Colonic mucosa (tissue), 4 donors: ENCODE results near the gene ILDR1. TPM values are rescaled to one million over a fixed set of nuclear protein-coding genes. Genes with fewer than 3 reads are reported as not detected.

ENCODE experiments used
- DNase-seq: peaks from one replicate; pipeline ENCODE4 v3.0.0-alpha.2; 2020
- H3K27ac ChIP-seq: fragments of 200-600 bp; one replicate; pipeline ENCODE4 v1.8.0; 2021
- H3K27me3 ChIP-seq: fragments of 200-600 bp; one replicate; pipeline ENCODE4 v1.8.0; 2021
- H3K36me3 ChIP-seq: fragments of 200-600 bp; one replicate; pipeline ENCODE4 v1.8.0; 2021
- H3K4me1 ChIP-seq: fragments of 200-600 bp; one replicate; pipeline ENCODE4 v1.8.0; 2021; ENCODE audit warnings: mild to moderate bottlenecking
- H3K4me3 ChIP-seq: fragments of 200-600 bp; one replicate; pipeline ENCODE4 v1.8.0; 2021
- H3K9ac ChIP-seq, 2 donors: one replicate each; pipeline ENCODE4 v1.7.0; 2013; ENCODE audit warnings: control low read depth in 2 of 2, low read depth in 2 of 2, low read length in 2 of 2
- H3K9me3 ChIP-seq: fragments of 200-600 bp; one replicate; pipeline ENCODE4 v1.8.0; 2021
- intact Hi-C: fragments of 100-400 bp; cut with DNase I; formaldehyde crosslinking; loops from one replicate; pipeline ENCODE4 v1.14.1; 2022
- total RNA-seq, 2 donors: library from RNA; stranded (reverse); fragmentation: NEBNext Ultra II Directional in 1 of 2; extraction: Animal tissue kit (Norgen Biotek cat#: 25700) in 1 of 2; gene quantifications; one replicate each; pipeline ENCODE4 v1.2.1, GENCODE V29; 2021
- TF ChIP-seq, protein P1 (sequence below): fragments of 200-600 bp; IDR thresholded peaks from one replicate; pipeline ENCODE4 v1.8.0; 2022; ENCODE audit warnings: antibody characterized with exemption, mild to moderate bottlenecking
- donor health status: healthy.
- donor health status: DM: no; HTN: no; CAD: no.
- donor health status: DM: no; HTN: no; CAD: no.

Gene ILDR1
- total RNA-seq, 2 donors from 2014 or later: 18.4 to 19.7 TPM

DNA sequence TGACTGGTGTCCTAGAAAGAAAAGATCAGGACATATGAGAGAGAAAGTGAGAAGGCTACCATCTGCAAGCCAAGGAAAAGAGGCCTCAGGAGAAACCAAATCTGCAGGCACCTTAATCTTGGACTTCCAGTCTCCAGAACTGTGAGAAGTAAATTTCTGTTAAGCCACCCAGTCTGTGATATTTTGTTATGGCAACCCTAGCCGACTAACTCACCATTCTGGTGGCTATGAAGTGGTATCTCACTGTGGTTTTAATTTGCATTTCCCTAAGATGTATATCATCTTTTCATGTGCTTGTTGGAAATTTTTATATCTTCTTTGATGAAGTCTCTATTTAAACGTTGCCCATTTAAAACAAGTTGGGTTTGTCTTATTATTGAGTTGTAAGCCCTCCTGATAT lies 40.6 kb downstream of the ILDR1 start:
- H3K9me3 ChIP-seq: no peaks in the 10 kb centered on the region
- H3K4me1 ChIP-seq: no peaks in the 10 kb centered on the region
- H3K9ac ChIP-seq: no peak overlapping the region
- H3K4me3 ChIP-seq: no peak overlapping the region
- TF ChIP-seq, protein P1, sequence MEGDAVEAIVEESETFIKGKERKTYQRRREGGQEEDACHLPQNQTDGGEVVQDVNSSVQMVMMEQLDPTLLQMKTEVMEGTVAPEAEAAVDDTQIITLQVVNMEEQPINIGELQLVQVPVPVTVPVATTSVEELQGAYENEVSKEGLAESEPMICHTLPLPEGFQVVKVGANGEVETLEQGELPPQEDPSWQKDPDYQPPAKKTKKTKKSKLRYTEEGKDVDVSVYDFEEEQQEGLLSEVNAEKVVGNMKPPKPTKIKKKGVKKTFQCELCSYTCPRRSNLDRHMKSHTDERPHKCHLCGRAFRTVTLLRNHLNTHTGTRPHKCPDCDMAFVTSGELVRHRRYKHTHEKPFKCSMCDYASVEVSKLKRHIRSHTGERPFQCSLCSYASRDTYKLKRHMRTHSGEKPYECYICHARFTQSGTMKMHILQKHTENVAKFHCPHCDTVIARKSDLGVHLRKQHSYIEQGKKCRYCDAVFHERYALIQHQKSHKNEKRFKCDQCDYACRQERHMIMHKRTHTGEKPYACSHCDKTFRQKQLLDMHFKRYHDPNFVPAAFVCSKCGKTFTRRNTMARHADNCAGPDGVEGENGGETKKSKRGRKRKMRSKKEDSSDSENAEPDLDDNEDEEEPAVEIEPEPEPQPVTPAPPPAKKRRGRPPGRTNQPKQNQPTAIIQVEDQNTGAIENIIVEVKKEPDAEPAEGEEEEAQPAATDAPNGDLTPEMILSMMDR: no peak
- H3K36me3 ChIP-seq: no peaks in the 10 kb centered on the region
- no peak overlapping the region for H3K27ac ChIP-seq
- intact Hi-C loops: no loop called here
- DNase-seq: no peak
- H3K27me3 ChIP-seq: no peaks in the 10 kb centered on the region

DNA sequence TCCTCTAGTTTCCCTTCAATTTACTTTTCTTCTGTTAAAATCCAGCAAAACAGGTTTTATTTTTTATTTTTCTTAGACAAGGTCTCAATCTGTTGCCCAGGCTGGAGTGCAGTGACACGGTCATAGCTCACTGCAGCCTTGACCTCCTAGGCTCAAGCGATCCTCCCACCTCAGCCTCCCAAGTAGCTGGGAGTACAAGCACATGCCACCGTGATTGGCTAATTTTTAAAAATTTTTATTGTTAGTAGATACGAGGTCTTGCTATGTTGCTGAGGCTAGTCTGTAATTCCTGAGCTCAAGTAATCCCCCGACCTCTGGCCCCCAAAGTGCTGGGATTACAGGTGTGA lies 41.6 kb downstream of the ILDR1 start:
- TF ChIP-seq, protein P1: no peak
- peak overlapping the region; percentile 46 for H3K27ac ChIP-seq

DNA sequence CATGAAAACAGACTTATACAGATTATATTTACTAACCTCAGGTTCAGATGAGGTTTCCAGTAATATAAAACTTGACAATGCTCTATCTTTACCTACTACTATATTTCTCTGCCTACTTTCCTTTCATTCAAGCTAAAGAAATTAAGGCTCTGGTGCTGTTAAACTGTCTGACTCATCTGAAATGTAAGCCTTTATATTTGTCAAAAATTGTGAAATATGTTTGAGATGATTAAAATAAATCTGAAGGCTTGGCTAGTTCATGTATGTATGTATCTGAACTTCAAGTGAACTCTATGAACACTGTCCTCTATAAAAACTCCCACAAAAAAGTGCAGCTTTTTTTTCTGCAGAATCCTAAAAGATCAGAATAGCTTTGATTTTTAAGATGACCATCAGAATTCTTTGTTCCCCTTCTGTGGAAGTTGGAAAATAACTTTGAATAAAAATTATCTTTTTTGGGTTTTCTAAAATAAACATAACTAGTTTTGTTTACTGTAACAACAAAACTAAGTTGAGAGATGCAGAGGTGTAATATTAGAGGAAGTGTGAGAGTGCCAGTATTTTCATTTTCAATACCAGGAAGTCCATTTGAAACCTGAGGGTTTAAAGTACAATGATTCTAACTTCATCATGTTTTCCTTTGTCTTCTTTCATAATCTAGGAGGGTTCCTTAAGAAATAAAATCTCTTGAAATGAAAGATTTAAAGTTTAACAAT lies 42.2 kb downstream of the ILDR1 start:
- Histone ChIP-seq H3K4me3 (no peak overlapping the region), H3K27ac (peak overlapping the region; percentile 46), H3K9me3 (no peaks in the 10 kb centered on the region), H3K9ac (no peak overlapping the region), H3K36me3 (no peaks in the 10 kb centered on the region), H3K4me1 (no peaks in the 10 kb centered on the region), H3K27me3 (no peaks in the 10 kb centered on the region)
- TF ChIP-seq, protein P1: no peak
- DNase-seq: no peak
- intact Hi-C loops: no loop called here

More for the DNA sequence above, 41.6 kb downstream of the ILDR1 start:
- intact Hi-C loops: no loop called here
- Histone ChIP-seq H3K9me3 (no peaks in the 10 kb centered on the region), H3K4me1 (no peaks in the 10 kb centered on the region), H3K36me3 (no peaks in the 10 kb centered on the region), H3K27me3 (no peaks in the 10 kb centered on the region), H3K9ac (no peak overlapping the region), H3K4me3 (no peak overlapping the region)
- no peak for DNase-seq

DNA sequence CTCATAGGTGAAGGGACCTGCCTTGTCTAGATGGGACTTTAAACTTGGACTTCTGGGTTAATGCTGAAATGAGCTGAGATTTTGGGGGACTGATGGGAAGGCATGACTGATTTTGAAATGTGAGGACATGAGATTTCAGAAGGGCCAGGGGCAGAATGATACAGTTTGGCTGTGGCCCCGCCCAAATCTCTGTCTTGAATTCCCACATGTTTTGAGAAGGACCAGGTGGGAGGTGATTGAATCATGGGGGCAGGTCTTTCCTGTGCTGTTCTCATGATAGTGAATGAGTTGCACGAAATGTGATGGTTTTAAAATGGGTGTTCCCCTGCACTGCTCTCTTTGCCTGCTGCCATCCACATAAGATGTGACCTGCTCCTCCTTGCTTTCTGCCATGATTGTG lies 42.8 kb downstream of the ILDR1 start:
- H3K4me1 ChIP-seq: no peaks in the 10 kb centered on the region
- H3K9me3 ChIP-seq: no peaks in the 10 kb centered on the region
- H3K36me3 ChIP-seq: no peaks in the 10 kb centered on the region
- H3K27me3 ChIP-seq: no peaks in the 10 kb centered on the region
- no peak overlapping the region for H3K4me3 ChIP-seq
- no peak for DNase-seq
- TF ChIP-seq, protein P1: no peak
- peak overlapping the region; percentile 46 for H3K27ac ChIP-seq
- intact Hi-C loops: no loop called here
- H3K9ac ChIP-seq: no peak overlapping the region

DNA sequence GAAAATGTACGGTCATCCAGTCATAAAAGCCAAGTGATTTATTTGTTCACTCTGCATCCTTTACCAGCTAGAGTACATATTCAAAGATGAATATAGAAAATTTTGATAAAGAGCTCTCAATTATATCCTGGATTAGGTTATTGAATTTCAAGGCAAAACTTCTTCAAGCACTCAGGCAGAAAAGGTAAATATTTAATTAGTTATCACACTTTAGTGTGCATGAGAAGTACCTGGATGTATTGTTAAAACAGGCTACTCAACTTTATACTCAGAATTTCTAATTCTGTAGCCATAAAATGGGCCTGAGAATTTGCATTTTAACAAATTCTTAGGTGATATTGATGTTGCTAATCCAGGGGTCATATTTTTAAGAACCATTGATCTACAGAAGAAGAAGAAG lies 45.3 kb downstream of the ILDR1 start:
- Histone ChIP-seq H3K27me3 (no peaks in the 10 kb centered on the region), H3K36me3 (no peaks in the 10 kb centered on the region), H3K4me1 (no peaks in the 10 kb centered on the region), H3K27ac (no peak overlapping the region), H3K9ac (no peak overlapping the region), H3K9me3 (no peaks in the 10 kb centered on the region), H3K4me3 (no peak overlapping the region)
- DNase-seq: no peak
- intact Hi-C loops: no loop called here
- TF ChIP-seq, protein P1: no peak
